Transverse colon (tissue), 3 donors: Measurements from ENCODE around the gene TLCD3B.
A peak's percentile ranks its signal among the peaks of the same experiment; 100 is the strongest.

ENCODE experiments used
- POLR2A ChIP-seq: fragments of 450-650 bp; IDR thresholded peaks from one replicate; pipeline ENCODE4 v1.6.1; 2016; ENCODE audit warnings: antibody characterized with exemption, mild to moderate bottlenecking, moderate library complexity
- TF ChIP-seq, protein P1 (sequence below), 5 experiments: fragments of 200-600 bp in 3 of 5; fragments of 450-650 bp in 2 of 5; sonication (generic) in 3 of 5; IDR thresholded peaks; 1 replicate in 2 of 5; 2 replicates in 3 of 5; pipeline ENCODE4 v1.5.1; 2016 to 2017; ENCODE audit warnings: antibody characterized with exemption in 5 of 5, inconsistent platforms in 3 of 5, mild to moderate bottlenecking in 2 of 5, moderate library complexity in 1 of 5

DNA sequence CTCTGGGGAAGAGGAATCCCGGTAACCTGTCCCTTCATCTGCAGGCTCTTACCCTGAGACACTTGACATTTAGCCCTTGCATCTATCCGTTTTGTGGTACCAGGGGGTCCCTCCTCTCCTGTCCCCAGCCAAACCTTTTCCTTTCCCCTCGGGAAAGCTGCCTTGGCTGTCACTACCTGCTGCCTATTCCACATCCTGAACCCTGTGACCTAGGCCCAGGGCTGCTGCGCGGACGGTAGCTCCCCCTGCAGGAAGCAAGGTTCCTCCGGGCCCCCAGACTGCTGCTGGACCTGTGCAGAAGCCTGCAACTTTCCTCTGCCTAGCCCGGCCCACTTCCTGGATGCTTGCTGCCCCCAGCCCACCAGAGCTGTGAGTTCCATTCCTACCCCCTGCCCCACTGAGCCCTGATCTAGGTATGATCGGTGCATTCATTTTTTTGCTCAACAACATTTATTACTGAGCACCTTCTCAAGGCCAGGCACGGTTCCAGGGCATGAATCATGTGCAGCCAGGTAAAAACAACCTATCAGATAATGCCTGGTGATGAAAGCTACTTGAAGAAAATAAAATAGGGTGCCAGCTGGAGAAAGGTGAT, 24.0 kb upstream of the TLCD3B start:
- TF ChIP-seq, protein P1, sequence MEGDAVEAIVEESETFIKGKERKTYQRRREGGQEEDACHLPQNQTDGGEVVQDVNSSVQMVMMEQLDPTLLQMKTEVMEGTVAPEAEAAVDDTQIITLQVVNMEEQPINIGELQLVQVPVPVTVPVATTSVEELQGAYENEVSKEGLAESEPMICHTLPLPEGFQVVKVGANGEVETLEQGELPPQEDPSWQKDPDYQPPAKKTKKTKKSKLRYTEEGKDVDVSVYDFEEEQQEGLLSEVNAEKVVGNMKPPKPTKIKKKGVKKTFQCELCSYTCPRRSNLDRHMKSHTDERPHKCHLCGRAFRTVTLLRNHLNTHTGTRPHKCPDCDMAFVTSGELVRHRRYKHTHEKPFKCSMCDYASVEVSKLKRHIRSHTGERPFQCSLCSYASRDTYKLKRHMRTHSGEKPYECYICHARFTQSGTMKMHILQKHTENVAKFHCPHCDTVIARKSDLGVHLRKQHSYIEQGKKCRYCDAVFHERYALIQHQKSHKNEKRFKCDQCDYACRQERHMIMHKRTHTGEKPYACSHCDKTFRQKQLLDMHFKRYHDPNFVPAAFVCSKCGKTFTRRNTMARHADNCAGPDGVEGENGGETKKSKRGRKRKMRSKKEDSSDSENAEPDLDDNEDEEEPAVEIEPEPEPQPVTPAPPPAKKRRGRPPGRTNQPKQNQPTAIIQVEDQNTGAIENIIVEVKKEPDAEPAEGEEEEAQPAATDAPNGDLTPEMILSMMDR (IDR thresholded peaks at IDR 0.05) = peak; percentile 40 to 53 (median 43)
- no peak for TF ChIP-seq POLR2A
